Measurements from ENCODE around the gene TMEM271.

TMEM271 gene

GRCh38 chr4:538542-539142 lies 37.5 kb downstream of the TMEM271 start:
- no peak for TF ChIP-seq CTCF (IDR thresholded peaks at IDR 0.05; ENCODE audit: low read depth, low read length)
- no peak for TF ChIP-seq EZH2phosphoT487 (IDR thresholded peaks at IDR 0.05; ENCODE audit: low read depth)
- no peaks in the 10 kb centered on the region for H4K20me1 ChIP-seq (ENCODE audit: insufficient read depth, low read length)
- no peak overlapping the region for H3K27ac ChIP-seq (ENCODE audit: low read length)
- no peak overlapping the region for H3K9ac ChIP-seq (ENCODE audit: low read length)
- no peak overlapping the region for H3K4me2 ChIP-seq (ENCODE audit: low read length)
- H3K36me3 ChIP-seq (replicated peaks; ENCODE audit: low read depth, low read length) = peaks cover 35% of the 10 kb centered on the region
- H3K27me3 ChIP-seq (ENCODE audit: low read depth, low read length) = no peaks in the 10 kb centered on the region
- H2AFZ ChIP-seq (ENCODE audit: low read depth, low read length) = no peak overlapping the region
- no peak overlapping the region for H3K4me3 ChIP-seq (ENCODE audit: low read length)
- no peaks in the 10 kb centered on the region for H3K79me2 ChIP-seq (ENCODE audit: low read length)
- H3K4me1 ChIP-seq (ENCODE audit: low read length) = no peaks in the 10 kb centered on the region
- no peaks in the 10 kb centered on the region for H3K9me3 ChIP-seq (ENCODE audit: insufficient read depth, low read length)

DNA sequence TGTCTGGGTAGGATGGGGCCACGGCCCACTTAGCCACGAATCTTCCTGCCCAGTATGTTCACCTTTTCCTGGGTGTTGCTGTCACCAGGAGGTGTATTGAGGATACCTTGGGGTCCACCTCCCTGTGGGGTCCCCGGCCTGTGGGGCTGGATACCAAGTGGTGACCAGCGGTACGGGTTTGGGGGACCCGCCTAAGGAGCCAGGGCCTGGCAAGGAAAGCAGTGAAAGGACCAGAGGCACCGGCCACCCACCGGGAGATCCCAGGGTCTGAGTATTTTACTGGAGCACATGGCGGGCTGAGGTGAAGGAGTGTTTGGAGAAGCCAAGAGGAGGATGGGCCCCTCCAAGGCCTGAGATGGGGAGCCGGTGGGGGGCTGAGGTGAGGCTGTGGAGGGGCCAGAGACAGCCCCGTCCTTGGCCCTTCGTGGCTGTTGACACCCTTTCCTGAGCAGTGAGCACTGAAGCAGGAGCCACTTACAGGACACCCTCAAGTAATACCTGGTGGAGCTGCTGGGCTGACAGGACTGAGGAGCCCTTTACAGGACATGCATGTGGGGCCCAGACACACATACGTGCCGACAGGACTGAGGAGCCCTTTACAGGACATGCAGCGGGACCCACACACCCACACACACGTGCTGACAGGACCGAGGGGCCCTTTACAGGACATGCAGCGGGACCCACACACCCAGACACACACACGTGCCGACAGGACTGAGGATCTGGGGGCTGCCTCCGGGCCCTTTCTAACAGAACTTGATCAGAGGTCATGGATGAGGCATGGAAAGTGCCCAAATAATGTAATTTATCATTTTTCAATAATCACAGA lies 38.4 kb downstream of the TMEM271 start:
- no peak overlapping the region for H3K4me3 ChIP-seq (ENCODE audit: low read length)
- no peak overlapping the region for H3K9ac ChIP-seq (ENCODE audit: low read length)
- no peak overlapping the region for H3K27ac ChIP-seq (ENCODE audit: low read length)
- TF ChIP-seq EZH2phosphoT487 (IDR thresholded peaks at IDR 0.05; ENCODE audit: low read depth) (no peak), CTCF (IDR thresholded peaks at IDR 0.05; ENCODE audit: low read depth, low read length) (no peak)
- H3K36me3 ChIP-seq (replicated peaks; ENCODE audit: low read depth, low read length) = peaks cover 45% of the 10 kb centered on the region
- no peaks in the 10 kb centered on the region for H3K9me3 ChIP-seq (ENCODE audit: insufficient read depth, low read length)
- H3K4me1 ChIP-seq (ENCODE audit: low read length) = no peaks in the 10 kb centered on the region
- no peak overlapping the region for H2AFZ ChIP-seq (ENCODE audit: low read depth, low read length)
- no peaks in the 10 kb centered on the region for H4K20me1 ChIP-seq (ENCODE audit: insufficient read depth, low read length)
- H3K27me3 ChIP-seq (ENCODE audit: low read depth, low read length) = no peaks in the 10 kb centered on the region
- no peak overlapping the region for H3K4me2 ChIP-seq (ENCODE audit: low read length)
- no peaks in the 10 kb centered on the region for H3K79me2 ChIP-seq (ENCODE audit: low read length)

DNA sequence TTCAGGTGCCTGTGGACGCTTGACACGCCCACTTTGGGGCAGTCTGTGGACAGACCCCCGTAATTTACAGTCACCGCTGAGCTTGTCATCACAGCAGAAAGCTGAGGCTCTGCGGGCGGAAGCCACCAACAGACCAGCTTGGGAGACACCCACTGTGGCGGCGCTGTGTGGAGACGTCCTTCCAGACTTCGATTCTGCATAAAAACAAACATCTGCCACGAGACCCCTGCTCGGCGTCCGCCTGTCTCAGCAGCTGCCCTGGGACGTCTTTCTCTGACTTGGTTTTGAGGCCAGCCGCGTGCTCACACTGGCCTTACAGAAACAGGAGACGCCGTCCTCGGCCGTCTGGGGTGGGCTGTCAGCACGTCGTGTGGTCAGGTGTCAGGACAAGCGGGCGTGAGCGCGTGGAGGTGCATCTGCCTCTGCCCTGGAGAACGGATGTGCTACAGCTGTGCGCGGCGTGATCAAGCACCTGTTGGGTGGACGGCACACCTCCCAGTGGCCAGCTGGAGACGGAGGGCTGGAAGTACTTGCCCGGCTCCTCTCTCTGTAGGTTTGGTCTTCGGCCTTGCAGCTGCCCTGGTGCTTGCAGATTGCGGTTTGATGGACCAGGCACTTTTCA lies 39.6 kb downstream of the TMEM271 start:
- no peak overlapping the region for H3K4me2 ChIP-seq (ENCODE audit: low read length)
- no peaks in the 10 kb centered on the region for H3K79me2 ChIP-seq (ENCODE audit: low read length)
- H3K36me3 ChIP-seq (replicated peaks; ENCODE audit: low read depth, low read length) = peaks cover 56% of the 10 kb centered on the region
- H3K9ac ChIP-seq (ENCODE audit: low read length) = no peak overlapping the region
- no peaks in the 10 kb centered on the region for H3K4me1 ChIP-seq (ENCODE audit: low read length)
- H3K9me3 ChIP-seq (ENCODE audit: insufficient read depth, low read length) = no peaks in the 10 kb centered on the region
- no peak overlapping the region for H2AFZ ChIP-seq (ENCODE audit: low read depth, low read length)
- no peaks in the 10 kb centered on the region for H3K27me3 ChIP-seq (ENCODE audit: low read depth, low read length)
- TF ChIP-seq CTCF (IDR thresholded peaks at IDR 0.05; ENCODE audit: low read depth, low read length) = no peak
- no peak for TF ChIP-seq EZH2phosphoT487 (IDR thresholded peaks at IDR 0.05; ENCODE audit: low read depth)
- no peak overlapping the region for H3K27ac ChIP-seq (ENCODE audit: low read length)
- H4K20me1 ChIP-seq (ENCODE audit: insufficient read depth, low read length) = no peaks in the 10 kb centered on the region
- no peak overlapping the region for H3K4me3 ChIP-seq (ENCODE audit: low read length)

- Histone ChIP-seq H3K9me3 (ENCODE audit: insufficient read depth, low read length) (no peaks in the 10 kb centered on the region), H3K27ac (ENCODE audit: low read length) (no peak overlapping the region), H3K79me2 (ENCODE audit: low read length) (no peaks in the 10 kb centered on the region), H2AFZ (ENCODE audit: low read depth, low read length) (no peak overlapping the region), H3K4me2 (ENCODE audit: low read length) (no peak overlapping the region), H3K4me3 (ENCODE audit: low read length) (no peak overlapping the region), H3K36me3 (replicated peaks; ENCODE audit: low read depth, low read length) (peaks cover 61% of the 10 kb centered on the region), H3K9ac (ENCODE audit: low read length) (no peak overlapping the region), H4K20me1 (ENCODE audit: insufficient read depth, low read length) (no peaks in the 10 kb centered on the region), H3K4me1 (ENCODE audit: low read length) (no peaks in the 10 kb centered on the region), H3K27me3 (ENCODE audit: low read depth, low read length) (no peaks in the 10 kb centered on the region)
- TF ChIP-seq EZH2phosphoT487 (IDR thresholded peaks at IDR 0.05; ENCODE audit: low read depth) (no peak), CTCF (IDR thresholded peaks at IDR 0.05; ENCODE audit: low read depth, low read length) (no peak)
These were observed 40.2 kb downstream of the TMEM271 start for GRCh38 chr4:535924-536281.

Data from OCI-LY3 (cell line).